GM18511 (cell line): ENCODE measurements around the gene ZNF469.

ENCODE experiments used
- ATAC-seq: cut with Tn5 transposase; IDR thresholded peaks from one replicate; pipeline ENCODE4 v1.9.1; 2021; ENCODE audit warnings: mild to moderate bottlenecking, moderate library complexity; ENCODE audit not compliant: unreplicated experiment

Gene ZNF469

DNA sequence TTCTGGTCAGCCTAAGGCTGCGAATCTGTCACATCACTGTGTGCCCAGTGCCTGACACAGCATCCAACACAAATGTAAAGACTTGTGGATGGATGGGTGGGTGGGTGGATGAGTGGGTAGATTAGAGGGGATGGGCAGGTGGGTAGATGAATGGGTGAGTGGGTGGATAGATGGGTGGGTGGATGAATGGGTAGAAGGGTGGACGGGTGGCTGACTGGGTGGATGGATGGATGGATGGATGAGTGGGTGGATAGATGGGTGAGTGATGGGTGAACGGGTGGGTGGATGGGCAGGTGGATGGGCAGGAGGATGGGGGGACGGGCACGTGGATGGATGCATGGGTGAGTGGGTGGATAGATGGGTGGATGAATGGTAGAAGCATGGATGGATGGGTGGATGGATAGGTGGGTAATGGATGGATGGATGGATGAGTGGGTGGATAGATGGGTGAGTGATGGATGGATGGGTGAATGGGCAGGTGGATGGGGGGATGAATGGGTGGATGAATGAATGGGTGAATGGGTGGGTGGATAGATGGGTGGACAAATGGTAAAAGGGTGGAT is 39.2 kb downstream of the ZNF469 start:
- no peak for ATAC-seq

DNA sequence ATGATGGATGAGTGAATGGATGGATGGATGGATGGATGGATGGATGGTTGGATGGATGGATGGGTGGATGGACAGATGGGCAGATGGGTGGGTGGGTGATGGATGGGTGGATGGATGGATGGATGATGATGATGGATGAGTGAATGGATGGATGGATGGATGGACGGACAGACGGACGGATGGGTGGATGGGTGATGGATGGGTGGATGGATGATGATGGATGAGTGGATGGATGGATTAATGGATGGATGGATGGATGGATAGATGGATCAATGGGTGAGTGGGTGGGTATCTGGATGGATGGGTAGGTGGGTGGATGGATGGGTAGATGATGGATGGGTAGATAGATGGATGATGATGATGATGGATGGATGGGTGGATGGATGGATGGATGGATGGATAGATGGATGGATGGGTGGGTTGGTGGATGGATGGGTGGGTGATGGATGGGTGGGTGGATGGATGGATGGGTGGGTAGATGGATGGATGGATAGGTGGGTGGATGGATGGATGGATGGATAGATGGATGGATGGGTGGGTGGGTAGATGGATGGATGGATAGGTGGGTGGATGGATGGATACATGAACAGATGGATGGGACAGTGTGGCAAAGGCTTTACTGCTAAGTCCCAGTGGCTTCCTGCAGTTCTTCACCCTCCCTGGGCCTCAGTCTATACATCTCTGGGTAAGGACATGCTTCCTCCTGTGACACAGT is 40.1 kb downstream of the ZNF469 start:
- no peak for ATAC-seq

DNA sequence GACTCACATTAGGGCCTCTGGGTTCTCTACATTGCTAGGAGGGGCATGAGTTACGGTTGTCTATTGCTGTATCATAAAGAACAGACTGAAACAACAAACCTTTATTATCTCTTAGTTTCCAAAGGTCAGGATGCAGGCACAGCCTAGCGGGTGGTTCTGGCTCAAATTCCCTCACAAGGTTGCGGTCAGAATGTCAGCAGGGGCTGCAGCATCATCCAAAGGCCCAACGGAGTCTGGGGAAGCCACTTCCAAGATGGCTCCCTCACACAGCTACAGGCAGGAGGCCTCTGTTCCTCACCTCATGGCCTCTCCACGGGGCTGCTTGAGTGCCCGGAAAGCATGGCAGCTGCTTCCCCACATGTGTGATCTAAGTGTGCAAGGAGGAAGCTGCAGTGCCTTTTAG is 40.7 kb downstream of the ZNF469 start:
- ATAC-seq: no peak

DNA sequence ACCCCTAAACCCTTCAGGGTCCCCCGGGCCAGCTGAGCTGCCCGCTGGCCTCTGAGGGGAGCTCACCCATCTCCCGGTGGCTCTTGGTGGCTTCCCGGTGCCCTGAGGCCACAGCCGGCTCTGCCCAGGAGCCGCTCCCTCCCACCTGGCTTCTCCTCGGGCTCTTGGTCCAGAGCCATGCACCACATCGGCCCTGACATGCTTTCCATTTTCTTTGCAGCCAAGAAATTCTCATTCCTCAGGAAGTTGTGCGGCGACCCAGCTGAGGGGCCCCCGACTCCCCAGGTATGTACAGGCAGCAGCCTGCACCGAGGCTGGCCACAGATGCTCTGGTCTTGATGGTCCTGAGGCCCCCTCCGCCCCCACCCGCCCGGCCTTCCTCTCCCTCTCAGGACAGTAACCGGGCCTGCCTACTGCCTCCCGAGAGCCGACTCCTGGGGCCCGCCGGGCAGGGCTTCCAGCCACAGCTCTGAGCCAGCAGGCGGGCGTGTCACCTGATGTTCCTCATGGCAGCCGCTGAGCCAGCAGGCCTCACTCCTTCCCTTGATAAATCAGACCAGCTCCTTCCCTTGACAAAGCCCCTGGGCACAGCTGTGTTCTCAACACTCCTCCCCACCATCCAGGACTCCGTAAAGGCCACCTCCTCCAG is 42.0 kb downstream of the ZNF469 start:
- ATAC-seq: no peak

DNA sequence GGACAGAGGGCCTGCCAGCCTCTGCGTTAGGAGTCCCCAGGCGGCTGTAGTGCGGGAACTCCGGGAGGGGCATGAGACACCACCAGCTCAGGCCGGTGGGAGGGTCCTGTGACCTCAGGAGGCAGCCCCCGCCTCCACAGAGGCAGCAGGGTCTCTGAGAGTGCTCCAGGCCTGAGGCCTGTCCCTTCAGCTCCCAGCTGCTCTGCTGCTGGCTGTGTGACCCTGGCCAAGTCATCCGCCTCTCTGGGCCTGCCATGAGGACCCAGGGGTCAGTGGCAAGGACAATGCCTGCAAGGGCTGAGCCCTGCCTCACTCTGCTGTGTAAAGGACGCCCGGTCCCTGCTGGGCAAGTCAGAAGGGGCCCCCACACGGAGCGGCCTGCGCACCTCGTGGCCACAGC is 43.3 kb downstream of the ZNF469 start:
- ATAC-seq: no peak

DNA sequence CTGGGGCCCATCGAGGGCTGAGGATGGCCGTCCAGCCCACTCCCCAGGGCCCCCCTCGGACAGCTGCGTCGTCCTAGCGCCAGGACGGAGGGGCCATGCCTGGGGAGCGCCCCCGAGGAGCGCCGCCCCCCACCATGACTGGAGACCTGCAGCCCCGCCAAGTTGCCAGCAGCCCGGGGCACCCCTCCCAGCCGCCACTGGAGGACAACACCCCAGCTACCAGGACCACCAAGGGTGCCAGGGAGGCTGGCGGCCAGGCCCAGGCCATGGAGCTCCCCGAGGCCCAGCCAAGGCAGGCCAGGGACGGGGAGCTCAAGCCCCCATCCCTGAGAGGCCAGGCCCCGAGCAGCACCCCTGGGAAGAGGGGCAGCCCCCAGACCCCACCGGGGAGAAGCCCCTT is 44.6 kb downstream of the ZNF469 start:
- no peak for ATAC-seq

DNA sequence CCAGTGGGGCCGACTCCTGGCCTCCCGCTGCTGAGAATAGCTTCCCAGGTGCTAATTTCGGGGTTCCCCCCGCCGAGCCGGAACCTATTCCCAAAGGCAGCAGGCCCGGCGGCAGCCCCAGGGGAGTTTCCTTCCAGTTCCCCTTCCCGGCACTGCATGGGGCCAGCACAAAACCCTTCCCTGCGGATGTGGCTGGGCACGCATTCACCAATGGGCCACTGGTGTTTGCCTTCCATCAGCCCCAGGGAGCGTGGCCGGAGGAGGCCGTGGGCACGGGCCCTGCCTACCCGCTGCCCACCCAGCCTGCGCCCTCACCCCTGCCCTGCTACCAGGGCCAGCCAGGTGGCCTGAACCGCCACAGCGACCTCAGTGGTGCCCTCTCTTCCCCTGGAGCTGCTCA is 45.4 kb downstream of the ZNF469 start:
- no peak for ATAC-seq

DNA sequence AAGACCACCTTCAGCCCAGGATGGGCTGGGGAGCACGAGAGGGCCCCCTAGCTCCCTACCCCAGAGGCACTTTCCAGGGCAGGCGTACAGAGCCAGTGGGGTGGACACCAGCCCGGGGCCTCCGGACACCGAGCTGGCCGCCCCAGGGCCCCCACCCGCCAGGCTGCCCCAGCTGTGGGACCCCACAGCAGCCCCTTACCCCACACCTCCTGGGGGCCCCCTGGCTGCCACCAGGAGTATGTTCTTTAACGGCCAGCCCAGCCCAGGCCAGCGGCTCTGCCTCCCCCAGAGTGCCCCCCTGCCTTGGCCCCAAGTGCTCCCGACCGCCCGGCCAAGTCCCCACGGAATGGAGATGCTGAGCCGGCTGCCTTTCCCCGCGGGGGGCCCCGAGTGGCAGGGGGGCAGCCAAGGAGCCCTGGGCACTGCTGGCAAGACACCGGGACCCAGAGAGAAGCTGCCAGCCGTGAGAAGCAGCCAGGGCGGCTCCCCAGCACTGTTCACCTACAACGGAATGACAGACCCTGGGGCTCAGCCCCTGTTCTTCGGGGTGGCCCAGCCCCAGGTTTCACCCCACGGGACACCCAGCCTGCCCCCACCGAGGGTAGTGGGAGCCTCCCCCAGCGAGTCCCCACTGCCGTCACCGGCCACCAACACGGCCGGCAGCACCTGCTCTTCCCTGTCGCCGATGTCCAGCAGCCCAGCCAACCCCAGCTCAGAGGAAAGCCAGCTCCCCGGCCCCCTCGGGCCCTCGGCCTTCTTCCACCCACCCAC is 46.0 kb downstream of the ZNF469 start:
- ATAC-seq: no peak

DNA sequence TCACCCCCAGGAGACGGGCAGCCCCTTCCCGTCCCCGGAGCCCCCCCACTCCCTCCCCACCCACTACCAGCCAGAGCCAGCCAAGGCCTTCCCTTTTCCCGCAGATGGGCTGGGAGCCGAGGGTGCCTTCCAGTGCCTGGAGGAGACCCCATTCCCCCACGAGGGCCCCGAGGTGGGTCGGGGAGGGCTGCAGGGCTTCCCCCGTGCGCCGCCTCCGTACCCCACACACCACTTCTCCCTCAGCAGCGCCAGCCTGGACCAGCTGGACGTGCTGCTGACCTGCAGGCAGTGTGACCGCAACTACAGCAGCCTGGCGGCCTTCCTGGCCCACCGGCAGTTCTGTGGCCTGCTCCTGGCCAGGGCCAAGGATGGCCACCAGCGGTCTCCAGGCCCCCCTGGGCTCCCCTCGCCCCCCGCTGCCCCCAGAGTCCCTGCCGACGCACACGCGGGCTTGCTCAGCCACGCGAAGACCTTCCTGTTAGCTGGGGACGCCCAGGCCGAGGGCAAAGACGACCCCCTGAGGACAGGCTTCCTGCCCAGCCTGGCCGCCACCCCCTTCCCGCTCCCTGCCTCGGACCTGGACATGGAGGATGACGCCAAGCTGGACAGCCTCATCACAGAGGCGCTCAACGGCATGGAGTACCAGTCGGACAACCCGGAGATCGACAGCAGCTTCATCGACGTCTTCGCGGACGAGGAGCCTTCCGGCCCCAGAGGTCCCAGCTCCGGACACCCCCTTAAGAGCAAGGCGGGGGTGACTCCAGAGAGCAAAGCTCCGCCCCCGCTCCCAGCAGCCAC is 46.8 kb downstream of the ZNF469 start:
- ATAC-seq: no peak

DNA sequence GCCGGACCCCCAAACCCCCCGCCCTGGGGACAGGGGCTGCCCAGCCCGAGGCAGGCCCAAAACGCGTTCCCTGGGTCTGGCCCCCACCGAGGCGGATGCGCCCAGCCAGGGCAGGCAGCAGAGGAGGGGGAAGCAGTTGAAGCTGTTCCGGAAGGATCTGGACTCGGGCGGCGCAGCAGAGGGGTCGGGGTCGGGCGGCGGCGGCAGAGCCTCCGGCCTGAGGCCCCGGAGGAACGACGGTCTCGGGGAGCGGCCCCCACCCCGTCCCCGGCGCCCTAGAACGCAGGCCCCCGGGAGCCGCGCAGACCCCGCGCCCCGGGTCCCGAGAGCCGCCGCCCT is 47.4 kb downstream of the ZNF469 start:
- ATAC-seq: peak; percentile 36

DNA sequence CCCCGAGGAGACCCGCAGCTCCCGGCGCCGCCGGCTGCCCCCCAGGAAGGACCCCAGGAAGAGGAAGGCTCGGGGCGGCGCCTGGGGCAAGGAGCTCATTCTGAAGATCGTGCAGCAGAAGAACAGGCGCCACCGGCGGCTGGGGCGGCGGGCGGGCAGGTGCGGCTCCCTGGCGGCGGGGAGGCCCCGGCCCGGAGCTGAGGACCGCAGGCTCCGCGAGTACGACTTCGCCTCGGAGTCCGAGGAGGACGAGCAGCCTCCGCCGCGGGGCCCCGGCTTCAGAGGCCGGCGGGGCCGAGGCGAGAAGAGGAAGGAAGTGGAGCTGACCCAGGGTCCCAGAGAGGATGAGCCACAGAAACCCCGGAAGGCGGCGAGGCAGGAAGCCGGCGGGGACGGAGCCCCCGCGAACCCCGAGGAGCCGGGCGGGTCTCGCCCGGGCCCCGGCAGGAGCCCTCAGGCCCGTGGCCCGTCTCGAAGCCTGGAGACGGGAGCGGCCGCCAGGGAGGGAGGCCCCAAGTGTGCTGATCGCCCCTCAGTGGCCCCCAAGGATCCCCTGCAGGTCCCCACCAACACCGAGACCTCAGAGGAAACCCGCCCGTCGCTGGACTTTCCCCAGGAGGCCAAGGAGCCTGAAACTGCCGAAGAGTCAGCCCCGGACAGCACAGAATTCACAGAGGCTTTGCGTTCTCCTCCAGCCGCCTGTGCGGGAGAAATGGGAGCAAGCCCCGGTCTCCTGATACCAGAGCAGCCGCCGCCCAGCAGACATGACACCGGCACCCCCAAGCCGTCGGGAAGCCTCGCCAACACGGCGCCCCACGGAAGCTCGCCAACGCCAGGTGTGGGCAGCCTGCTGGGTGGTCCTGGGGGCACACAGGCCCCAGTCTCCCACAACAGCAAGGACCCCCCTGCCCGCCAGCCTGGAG is 48.0 kb downstream of the ZNF469 start:
- peak; percentile 71 for ATAC-seq

DNA sequence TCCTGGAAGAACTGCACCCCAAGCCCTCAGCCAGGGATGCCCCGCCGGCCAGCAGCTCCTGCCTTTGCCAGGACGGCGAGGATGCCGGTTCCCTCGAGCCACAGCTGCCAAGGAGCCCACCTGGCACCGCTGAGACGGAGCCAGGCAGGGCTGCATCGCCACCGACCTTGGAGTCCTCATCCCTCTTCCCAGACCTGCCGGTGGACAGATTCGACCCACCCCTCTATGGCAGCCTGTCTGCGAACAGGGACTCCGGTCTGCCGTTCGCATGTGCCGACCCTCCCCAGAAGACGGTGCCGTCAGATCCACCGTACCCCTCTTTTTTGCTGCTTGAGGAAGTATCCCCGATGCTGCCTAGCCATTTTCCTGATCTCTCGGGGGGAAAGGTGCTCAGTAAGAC is 48.9 kb downstream of the ZNF469 start:
- ATAC-seq: no peak

DNA sequence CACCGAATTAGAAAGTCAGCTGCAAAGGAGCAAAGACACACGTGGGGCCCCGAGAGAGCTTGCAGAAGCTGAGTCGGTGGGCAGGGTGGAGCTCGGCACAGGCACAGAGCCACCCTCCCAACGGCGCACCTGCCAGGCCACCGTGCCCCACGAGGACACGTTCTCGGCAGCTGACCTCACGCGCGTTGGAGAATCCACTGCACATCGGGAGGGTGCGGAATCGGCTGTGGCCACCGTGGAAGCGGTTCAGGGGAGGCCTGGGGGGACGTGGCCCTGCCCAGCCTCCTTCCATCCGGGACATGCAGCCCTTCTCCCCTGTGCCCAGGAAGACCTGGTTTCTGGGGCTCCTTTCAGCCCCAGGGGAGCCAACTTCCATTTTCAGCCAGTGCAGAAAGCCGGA is 49.4 kb downstream of the ZNF469 start:
- ATAC-seq: no peak
